Central memory CD4-positive, alpha-beta T cell (primary cell): ENCODE measurements around the gene CCNT1.
"Not testable (repeated sequence)": the region's sequence is repeated elsewhere in the genome, so short reads cannot be mapped to it uniquely, and the experiment has no call there.

Experiments used
- DNase-seq: peaks from one replicate; pipeline ENCODE4 v3.0.0; 2022
- total RNA-seq, 3 experiments: gene quantifications; one replicate each; lab custom pipeline; 2026; lab: John Stamatoyannopoulos, UW

Gene CCNT1
- 102 to 207 (median 131) reads per million in 3 experiments for total RNA-seq

DNA sequence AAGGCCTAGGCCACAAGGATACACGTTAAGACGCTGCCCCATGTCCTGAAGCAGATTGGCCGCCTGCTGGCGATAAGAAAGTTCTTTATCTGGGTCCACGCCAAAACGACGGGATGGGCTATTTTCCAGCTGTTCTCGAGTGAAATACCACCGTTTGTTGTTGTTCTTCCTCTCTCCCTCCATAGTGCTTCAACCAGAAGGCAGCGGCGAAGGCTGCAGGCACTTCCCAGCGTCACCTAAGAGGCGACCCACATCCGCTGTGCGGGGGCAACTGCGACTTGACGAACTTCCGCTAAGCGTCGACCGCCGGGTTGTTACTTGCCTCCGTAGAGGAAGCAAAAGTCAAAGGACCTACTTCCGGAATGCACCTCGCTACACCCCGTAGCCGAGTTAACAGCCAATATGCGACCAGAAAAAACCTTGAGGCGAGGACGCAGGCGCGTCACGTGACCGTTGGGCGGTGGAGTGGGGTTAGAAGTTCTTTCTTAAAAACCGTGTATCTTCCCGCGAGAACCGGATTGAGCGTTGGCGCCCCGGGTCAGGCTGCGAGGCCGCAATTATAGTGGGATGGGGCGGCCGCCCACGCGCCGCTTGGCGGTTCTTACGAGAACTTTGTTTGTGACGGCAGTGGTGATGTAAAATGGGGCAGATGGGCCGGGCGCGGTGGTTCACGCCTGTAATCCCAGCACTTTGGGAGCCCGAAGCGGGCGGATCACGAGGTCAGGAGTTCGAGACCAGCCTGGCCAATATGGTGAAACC, at the start of gene CCNT1:
Gene CCNT1 (minus strand): TSS at position 215 of the 759 bp plus-strand sequence. CDS start 32 bp downstream, at position 183.
- DNase-seq, result peak; percentile 100

- DNase-seq, result no peak
These were observed 49.3 kb upstream of the CCNT1 start for GRCh38 chr12:48765753-48766162.

DNA sequence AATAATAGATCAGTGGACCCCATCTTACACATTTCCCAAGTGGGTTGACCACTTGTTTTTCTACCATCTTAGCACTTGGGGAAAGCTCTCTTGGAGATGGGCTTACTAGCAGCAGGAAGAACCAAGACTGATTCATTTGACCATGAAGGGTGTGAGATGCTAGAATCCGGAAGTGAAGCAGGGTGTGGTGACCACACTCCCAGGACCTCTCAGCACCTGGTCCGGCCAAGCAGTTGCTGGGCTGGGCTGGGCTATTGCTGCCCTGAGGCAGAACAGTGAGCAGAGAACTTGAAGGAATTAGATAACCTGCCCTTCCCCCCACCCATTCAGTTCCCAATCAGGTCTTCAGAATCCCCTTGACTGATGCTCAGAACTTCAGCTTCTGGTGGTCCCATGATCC, 48.0 kb upstream of the CCNT1 start:
- no peak for DNase-seq

- DNase-seq, result no peak
These were observed 42.2 kb upstream of the CCNT1 start for GRCh38 chr12:48758737-48759136.

- DNase-seq, result no peak
These were observed 41.7 kb upstream of the CCNT1 start for GRCh38 chr12:48758186-48758585.

- no peak for DNase-seq
These were observed 34.4 kb upstream of the CCNT1 start for GRCh38 chr12:48750769-48751356.

DNA sequence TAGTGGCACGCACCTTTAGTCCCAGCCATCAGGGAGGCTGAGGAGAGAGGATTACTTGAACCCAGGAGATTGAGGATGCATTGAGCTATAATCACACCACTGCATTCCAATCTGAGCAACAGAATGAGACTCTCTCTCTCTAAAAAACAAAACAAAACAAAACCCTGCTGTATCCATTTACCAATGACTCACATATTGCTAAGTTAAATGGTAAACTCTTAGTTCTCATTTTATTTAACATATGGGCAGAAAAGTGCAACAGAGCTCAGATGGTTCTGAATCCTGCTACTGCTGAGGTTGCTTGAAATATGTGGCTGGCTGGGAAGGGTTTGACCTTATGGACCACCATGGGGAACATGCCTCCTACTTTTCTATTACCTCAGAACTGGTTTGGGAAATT, 33.7 kb upstream of the CCNT1 start:
- no peak for DNase-seq

GRCh38 chr12:48744251-48745008, 27.9 kb upstream of the CCNT1 start:
- DNase-seq, result no peak

DNA sequence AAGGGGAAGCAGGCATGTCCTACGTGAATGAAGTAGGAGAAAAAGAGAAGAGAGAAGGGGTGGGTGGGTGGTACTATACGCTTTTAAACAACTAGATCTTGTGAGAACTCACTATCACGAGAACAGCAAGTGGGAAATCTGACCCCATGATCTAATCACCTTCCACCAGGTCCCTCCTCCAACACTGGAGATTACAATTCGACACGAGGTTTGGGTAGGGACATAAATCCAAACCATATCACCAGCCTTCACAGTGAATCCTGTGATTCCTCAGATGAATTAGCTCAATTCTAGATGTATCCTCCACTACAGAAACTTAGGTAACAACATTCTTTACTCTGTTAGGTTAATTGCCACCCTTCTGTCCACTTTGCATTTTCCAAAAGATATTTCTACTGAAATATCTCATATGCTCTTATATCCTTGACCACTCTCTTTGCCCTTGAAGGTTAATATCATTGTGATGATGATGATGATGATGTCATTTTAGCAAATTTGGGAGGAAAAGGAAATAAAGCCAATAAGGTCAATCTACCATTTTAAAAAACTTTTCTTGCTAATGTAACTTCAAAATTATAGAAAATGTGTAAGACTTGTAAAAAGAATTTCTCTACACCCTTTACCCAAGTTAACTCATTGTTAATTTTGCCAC, 23.2 kb upstream of the CCNT1 start:
- DNase-seq, result no peak

GRCh38 chr12:48736456-48736855, 19.9 kb upstream of the CCNT1 start:
- DNase-seq, result no peak

- no peak for DNase-seq
These were observed 12.3 kb upstream of the CCNT1 start for GRCh38 chr12:48728807-48729206.

DNA sequence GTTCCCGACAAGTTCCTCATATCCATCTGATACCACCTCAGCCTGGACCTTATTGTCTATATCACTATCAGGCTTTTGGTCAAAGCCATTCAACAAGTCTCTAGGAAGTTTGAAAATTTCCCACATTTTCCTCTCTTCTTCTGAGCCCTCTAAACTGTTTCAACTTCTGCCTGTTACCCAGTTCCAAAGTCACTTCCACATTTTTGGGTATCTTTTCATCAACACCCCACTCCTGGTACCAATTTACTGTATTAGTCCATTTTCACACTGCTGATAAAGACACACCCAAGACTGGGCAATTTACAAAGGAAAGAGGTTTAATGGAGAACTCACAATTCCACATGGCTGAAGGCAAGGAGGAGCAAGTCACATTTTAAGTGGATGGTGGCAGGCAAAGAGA, 4.2 kb upstream of the CCNT1 start:
- not testable (repeated sequence) for DNase-seq

- DNase-seq, result not testable (repeated sequence)
These were observed 3.7 kb upstream of the CCNT1 start for GRCh38 chr12:48720171-48720570.

- not testable (repeated sequence) for DNase-seq
These were observed 2.5 kb upstream of the CCNT1 start for GRCh38 chr12:48719002-48719401.

GRCh38 chr12:48717252-48717695, 767 bp upstream of the CCNT1 start:
- DNase-seq, result no peak

DNA sequence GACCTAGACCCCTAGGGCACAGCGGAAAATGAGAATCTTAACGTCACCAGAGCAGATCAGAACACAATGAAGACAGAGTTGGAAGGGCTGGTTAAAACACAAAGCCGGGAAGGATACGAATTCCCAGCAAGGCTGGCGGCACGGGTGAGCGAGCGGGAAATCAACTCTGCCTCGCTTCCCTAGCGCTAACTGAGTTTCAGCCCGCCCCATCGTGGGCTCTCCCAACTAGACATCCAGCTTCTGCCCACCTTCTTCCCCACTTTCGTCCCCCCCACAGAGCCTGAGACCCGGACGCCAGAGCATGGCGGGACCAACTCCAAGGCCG, 377 bp downstream of the CCNT1 start:
- no peak for DNase-seq

DNA sequence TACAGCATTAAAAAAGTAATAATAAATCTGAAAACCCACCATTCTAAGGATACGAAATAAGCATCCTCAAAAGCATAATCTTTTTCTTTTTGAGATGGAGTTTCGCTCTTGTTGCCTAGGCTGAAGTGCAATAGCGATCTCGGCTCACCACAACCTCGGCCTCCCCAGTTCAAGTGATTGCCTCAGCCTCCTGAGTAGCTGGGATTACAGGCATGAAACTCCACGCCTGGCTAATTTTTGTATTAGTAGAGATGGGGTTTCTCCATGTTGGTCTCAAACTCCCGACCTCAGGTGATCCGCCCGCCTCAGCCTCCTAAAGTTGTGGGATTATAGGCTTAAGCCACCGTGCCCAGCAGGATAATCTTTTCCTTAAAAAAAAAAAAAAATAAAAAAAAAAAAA, 4.3 kb downstream of the CCNT1 start:
- no peak for DNase-seq

DNA sequence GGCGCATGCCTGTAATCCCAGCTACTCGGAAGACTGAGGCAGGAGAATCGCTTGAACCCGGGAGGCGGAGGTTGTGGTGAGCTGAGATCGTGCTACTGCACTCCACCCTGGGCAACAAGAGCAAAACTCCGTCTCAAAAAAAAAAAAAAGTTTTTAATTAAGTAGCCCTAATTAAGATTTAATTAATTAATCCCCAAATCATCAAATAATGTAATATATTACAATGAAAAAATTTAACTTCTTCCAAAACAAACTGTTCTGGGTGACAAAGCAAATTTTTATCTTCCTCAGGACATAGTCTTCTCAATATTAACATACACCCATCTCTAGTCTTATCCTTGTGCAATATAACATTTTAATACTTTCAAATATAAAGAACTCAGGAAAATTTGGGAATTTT, 17.7 kb downstream of the CCNT1 start:
- not testable (repeated sequence) for DNase-seq

DNA sequence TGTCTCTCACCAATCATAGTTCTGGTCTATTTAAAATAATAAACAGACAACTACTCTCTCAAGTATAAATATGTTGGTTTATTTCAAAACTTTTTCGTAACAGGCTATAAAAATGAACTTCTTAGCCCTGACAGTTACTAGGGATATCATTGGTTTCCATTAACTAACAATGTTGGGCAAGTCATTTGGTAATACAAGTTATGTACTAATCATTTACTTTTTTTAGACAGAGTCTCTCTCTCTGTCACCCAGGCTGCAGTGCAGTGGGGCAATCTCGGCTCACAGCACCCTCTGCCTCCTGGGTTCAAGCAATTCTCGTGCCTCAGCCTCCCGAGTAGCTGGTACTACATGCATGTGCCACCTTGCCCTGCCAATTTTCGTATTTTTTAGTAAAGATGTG, 19.9 kb downstream of the CCNT1 start:
- no peak for DNase-seq

- DNase-seq, result no peak
These were observed 20.6 kb downstream of the CCNT1 start for GRCh38 chr12:48695859-48696258.

DNA sequence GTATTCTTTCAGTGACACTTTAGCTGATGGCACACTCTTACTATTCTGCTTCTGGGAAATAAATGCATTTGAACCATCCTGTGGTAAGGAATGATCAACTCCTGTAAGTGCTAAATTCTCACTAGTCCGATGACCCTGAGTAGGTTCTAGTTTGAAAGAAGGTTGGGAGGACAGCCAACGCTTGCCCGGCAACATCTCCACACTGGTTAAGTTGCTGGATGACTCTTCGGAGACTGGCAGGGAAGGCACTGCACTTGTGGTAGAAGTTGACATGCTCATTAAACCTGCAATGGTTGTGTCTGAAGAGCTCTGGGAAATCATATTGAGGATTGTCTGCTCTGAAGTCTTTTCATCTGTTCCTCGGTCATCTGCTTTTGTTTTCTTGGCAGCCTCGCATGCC, 22.5 kb downstream of the CCNT1 start:
- no peak for DNase-seq

GRCh38 chr12:48693572-48693971, 22.9 kb downstream of the CCNT1 start:
- DNase-seq, result no peak

DNA sequence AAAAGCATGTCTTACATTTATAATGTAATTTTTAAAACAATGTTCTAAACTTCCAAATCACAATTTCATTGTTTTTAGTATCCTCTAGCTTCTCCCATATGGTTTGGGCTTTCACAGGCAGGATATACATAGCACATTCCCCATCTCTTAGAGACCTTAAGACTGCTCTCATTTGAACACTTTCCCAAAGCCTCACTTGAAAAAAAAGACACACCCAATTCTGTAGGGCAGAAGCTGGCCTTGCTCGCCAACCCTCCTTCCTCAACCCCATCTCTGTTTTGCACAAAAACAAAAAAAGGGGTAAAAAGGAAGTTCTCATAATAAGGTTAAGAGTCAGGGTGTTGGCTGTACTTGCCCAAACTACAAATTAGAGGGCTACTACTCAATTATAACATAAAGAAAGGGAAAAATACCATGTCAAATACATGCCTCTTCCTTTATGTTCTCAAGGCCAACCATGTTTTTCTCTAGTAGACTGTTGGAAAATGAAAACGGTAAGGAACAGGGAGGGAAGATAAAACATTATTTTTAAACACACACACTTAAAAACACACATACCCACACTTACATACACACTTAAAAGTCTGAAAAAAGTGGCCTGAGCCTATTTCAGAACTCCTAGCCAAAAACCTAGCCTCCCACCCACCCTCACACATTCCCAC, 24.6 kb downstream of the CCNT1 start:
- no peak for DNase-seq
